Erythroblast (primary cell): Measurements from ENCODE around the gene EDEM2.

Source experiments
- GATA1 ChIP-seq: IDR thresholded peaks from 2 replicates; pipeline ENCODE4 v1.6.1; 2011; ENCODE audit warnings: low read depth, mild to moderate bottlenecking, control low read depth, low read length, moderate library complexity
- POLR2A ChIP-seq: IDR thresholded peaks from 2 replicates; pipeline ENCODE4 v1.6.1; 2011; ENCODE audit warnings: mild to moderate bottlenecking, low read length

GRCh38 chr20:35122756-35123405 is 24.3 kb downstream of the EDEM2 start:
- TF ChIP-seq POLR2A: no peak
- no peak for TF ChIP-seq GATA1
